Spleen (tissue), 11 donors: ENCODE measurements around the gene GLIS1. TPM values are rescaled to one million over a fixed set of nuclear protein-coding genes. Genes with fewer than 3 reads are reported as not detected.

Source experiments
- DNase-seq: peaks from one replicate; pipeline ENCODE4 v3.0.0-alpha.2; 2020
- H3K27ac ChIP-seq, 8 donors: fragments of 200-600 bp; sonication (generic) in 7 of 8; 1 replicate in 4 of 8; 2 replicates in 4 of 8; pipeline versions ENCODE4 v1.5.0 to v1.8.0; 2016 to 2021; ENCODE audit warnings: inconsistent platforms in 4 of 8, mild to moderate bottlenecking in 4 of 8, moderate library complexity in 1 of 8
- H3K27me3 ChIP-seq, 7 donors: fragments of 200-600 bp; sonication (generic) in 6 of 7; replicated peaks in 1 of 7; 1 replicate in 4 of 7; 2 replicates in 3 of 7; pipeline versions ENCODE4 v1.5.0 to v1.8.0; 2016 to 2021; ENCODE audit warnings: inconsistent platforms in 3 of 7, mild to moderate bottlenecking in 1 of 7
- H3K36me3 ChIP-seq, 6 donors: fragments of 200-600 bp; sonication (generic) in 5 of 6; 1 replicate in 4 of 6; 2 replicates in 2 of 6; pipeline versions ENCODE4 v1.5.0 to v1.8.0; 2016 to 2021; ENCODE audit warnings: inconsistent platforms in 2 of 6
- H3K4me1 ChIP-seq, 6 donors: fragments of 200-600 bp; sonication (generic) in 5 of 6; 1 replicate in 3 of 6; 2 replicates in 3 of 6; pipeline versions ENCODE4 v1.5.0 to v1.8.0; 2016 to 2021; ENCODE audit warnings: inconsistent platforms in 3 of 6
- H3K4me3 ChIP-seq, 8 donors: fragments of 200-600 bp; sonication (generic) in 7 of 8; 1 replicate in 4 of 8; 2 replicates in 4 of 8; pipeline versions ENCODE4 v1.5.0 to v1.8.0; 2016 to 2021; ENCODE audit warnings: inconsistent platforms in 4 of 8, mild to moderate bottlenecking in 4 of 8, moderate library complexity in 2 of 8
- H3K9me3 ChIP-seq, 8 donors: fragments of 200-600 bp; sonication (generic) in 7 of 8; 1 replicate in 4 of 8; 2 replicates in 4 of 8; pipeline versions ENCODE4 v1.5.0 to v1.8.0; 2016 to 2021; ENCODE audit warnings: inconsistent platforms in 4 of 8
- POLR2A ChIP-seq, 3 donors: fragments of 450-650 bp; IDR thresholded peaks; one replicate each; pipeline ENCODE4 v1.5.1; 2017; ENCODE audit warnings: antibody characterized with exemption in 3 of 3, mild to moderate bottlenecking in 1 of 3
- POLR2AphosphoS5 ChIP-seq, 3 donors: sonication (generic); formaldehyde crosslinking; IDR thresholded peaks; one replicate each; pipeline ENCODE4 v1.5.1; 2017; ENCODE audit warnings: antibody characterized with exemption in 3 of 3
- WGBS, 5 donors: extraction: QIAGEN DNeasy Blood & Tissue Kit in 3 of 5; methylation state at CpG; one replicate each; pipeline versions ENCODE4 v1.1.5 to v1.1.7; 2013 to 2018; 5-methylcytosine and 5-hydroxymethylcytosine counted together
- intact Hi-C: fragments of 100-400 bp; cut with DNase I; formaldehyde crosslinking; loops from one replicate; pipeline ENCODE4 v1.15.0; 2023; ENCODE audit warnings: low total_unique reads
- polyA plus RNA-seq, 3 donors: library from polyadenylated mRNA; stranded (reverse); fragments of 200-250 nt; gene quantifications; one replicate each; pipeline ENCODE4 v1.2.1, GENCODE V29; 2013
- total RNA-seq, 7 donors: library from RNA; depleted of rRNA in 3 of 7; stranded (reverse); fragments of >200 nt in 3 of 7; fragmentation: NEBNext Ultra II Directional in 4 of 7; extraction: Animal tissue kit (Norgen Biotek cat#: 25700) in 4 of 7; gene quantifications; one replicate each; pipeline versions ENCODE4 v1.1.0 to v1.2.1, GENCODE V29; 2016 to 2021
- TF ChIP-seq, protein P1 (sequence below), 11 experiments: fragments of 200-600 bp in 7 of 11; fragments of 450-650 bp in 4 of 11; sonication (generic) in 4 of 11; IDR thresholded peaks in 8 of 11; conservative IDR thresholded peaks in 3 of 11; 1 replicate in 7 of 11; 2 replicates in 4 of 11; pipeline versions ENCODE4 v1.4.0 to v1.8.0; 2016 to 2021; ENCODE audit warnings: antibody characterized with exemption in 11 of 11, inconsistent platforms in 4 of 11, mild to moderate bottlenecking in 1 of 11
- donor health status: healthy with polysubstance abuse.
- donor health status: DM: no; HTN: no; CAD: no; lungs with moderate emphysema.
- donor health status: DM: no; HTN: no; CAD: no.
- donor health status: Bipolar disorder and iron deficiency.
- donor health status: healthy.
- donor health status: DM: no; HTN: no; CAD: no.
- donor health status: DM: yes; HTN: yes; CAD: no.

The GLIS1 gene
- total and polyA plus RNA-seq, 10 donors: 0.04 to 0.39 (median 0.26) TPM; not detected in 5

DNA sequence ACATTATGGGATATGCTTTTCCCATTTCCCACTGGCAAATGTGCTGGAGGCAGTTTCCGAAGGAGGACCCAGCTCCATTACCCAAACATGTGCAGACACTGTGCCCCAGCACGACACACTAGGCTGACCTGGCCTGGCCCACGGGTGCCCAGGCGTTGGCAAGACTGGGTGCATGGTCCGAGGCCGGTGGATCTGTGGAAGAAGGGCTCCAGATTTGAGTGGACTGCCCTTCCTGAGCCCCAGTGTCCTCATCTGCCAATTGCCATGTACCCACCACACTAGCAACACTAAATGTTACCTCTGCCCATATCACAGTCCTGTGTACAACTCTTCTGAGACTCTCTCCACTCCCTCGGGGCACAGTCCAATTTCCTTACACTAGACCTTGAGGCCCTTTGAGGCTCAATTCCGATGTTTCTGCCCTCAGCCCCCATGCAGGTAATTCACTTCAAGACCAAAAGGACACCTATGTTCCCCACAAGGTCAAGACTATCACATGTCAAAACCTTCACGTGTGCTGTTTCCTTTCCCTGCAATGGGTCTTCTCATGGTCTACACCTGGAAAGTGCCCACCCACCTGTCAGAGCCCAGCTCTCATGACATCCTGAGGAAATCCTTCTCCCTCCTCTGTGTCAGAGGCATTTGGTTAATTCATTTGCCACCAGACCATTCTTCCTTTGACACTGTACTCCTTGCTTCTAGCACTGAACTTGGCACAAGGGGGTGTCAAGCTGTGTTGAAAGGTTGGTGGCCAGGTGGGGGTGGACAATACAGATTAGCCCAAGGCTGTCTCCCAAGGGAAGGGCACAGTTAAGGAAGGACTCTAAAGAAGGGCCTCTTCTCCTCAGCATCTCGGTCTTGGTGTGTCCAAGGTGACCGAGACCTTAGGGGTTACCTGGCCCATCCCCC lies 154.8 kb downstream of the GLIS1 start:
- intact Hi-C loops: no loop called here
- peak; percentile 68 for DNase-seq
- TF ChIP-seq POLR2AphosphoS5 (IDR thresholded peaks at IDR 0.05) (no peak), POLR2A (IDR thresholded peaks at IDR 0.05) (no peak)
- TF ChIP-seq, protein P1, sequence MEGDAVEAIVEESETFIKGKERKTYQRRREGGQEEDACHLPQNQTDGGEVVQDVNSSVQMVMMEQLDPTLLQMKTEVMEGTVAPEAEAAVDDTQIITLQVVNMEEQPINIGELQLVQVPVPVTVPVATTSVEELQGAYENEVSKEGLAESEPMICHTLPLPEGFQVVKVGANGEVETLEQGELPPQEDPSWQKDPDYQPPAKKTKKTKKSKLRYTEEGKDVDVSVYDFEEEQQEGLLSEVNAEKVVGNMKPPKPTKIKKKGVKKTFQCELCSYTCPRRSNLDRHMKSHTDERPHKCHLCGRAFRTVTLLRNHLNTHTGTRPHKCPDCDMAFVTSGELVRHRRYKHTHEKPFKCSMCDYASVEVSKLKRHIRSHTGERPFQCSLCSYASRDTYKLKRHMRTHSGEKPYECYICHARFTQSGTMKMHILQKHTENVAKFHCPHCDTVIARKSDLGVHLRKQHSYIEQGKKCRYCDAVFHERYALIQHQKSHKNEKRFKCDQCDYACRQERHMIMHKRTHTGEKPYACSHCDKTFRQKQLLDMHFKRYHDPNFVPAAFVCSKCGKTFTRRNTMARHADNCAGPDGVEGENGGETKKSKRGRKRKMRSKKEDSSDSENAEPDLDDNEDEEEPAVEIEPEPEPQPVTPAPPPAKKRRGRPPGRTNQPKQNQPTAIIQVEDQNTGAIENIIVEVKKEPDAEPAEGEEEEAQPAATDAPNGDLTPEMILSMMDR (IDR thresholded peaks at IDR 0.05 in 8 of 11, conservative IDR thresholded peaks at IDR 0.05 in 3 of 11): no peak
- Histone ChIP-seq H3K27ac (no peak overlapping the region), H3K36me3 (no peaks in the 10 kb centered on the region), H3K9me3 (no peaks in the 10 kb centered on the region), H3K27me3 (no peaks in the 10 kb centered on the region), H3K4me3 (no peak overlapping the region), H3K4me1 (peaks cover 0 to 39% (median 5%) of the 10 kb centered on the region in 6 donors)
- WGBS, 5 donors: 81 to 92% (median 86%) methylated on average over 11 of the region's 11 CpGs

DNA sequence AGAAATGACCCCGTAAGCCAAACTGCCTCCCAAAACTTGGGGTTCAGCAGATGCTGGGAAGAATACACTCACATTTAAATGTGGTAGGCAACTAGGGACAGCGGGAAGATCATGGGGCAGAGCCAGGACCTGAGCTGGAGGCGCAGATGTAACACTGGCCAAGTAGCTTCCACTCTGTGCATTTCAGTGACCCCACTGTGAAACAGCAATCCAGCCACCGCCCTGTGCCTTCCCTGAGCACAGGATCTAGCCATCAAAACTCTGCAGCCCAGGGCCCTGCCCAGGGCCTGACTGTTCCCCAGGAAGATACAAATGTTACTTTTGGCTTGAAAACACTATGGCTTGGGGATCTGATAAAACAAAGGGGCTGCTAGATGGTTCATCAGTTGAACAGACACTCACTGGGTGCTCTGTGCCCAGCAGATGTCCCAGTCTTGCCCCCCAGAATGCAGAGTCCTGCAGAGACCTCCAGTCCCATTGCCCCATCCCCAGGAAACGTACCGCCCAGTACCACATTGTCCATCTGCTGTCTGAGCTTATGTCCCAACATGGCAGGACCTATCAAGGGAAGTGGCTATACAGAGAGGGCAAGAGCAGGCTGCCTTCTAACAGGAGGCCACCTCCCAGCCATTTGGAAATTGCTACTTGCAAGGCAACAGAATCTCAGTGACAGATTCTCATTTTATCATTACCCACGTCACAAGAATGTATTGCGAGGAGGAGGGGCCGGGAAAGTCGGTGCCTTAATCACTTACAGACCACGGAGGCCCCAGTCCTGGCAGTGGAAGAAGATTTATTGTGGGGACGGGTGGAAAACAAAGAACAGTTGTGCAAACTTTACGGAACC lies 155.7 kb downstream of the GLIS1 start:
- Histone ChIP-seq H3K36me3 (no peaks in the 10 kb centered on the region), H3K4me3 (no peak overlapping the region), H3K9me3 (no peaks in the 10 kb centered on the region), H3K27me3 (no peaks in the 10 kb centered on the region), H3K4me1 (peaks cover 0 to 39% (median 5%) of the 10 kb centered on the region in 6 donors), H3K27ac (no peak overlapping the region)
- intact Hi-C loops: no loop called here
- TF ChIP-seq POLR2A (IDR thresholded peaks at IDR 0.05): no peak
- TF ChIP-seq, protein P1 (IDR thresholded peaks at IDR 0.05 in 8 of 11, conservative IDR thresholded peaks at IDR 0.05 in 3 of 11): no peak
- DNase-seq: peak; percentile 37
- 86 to 93% (median 90%) methylated on average over 11 to 13 of the region's 13 CpGs for WGBS, 5 donors

DNA sequence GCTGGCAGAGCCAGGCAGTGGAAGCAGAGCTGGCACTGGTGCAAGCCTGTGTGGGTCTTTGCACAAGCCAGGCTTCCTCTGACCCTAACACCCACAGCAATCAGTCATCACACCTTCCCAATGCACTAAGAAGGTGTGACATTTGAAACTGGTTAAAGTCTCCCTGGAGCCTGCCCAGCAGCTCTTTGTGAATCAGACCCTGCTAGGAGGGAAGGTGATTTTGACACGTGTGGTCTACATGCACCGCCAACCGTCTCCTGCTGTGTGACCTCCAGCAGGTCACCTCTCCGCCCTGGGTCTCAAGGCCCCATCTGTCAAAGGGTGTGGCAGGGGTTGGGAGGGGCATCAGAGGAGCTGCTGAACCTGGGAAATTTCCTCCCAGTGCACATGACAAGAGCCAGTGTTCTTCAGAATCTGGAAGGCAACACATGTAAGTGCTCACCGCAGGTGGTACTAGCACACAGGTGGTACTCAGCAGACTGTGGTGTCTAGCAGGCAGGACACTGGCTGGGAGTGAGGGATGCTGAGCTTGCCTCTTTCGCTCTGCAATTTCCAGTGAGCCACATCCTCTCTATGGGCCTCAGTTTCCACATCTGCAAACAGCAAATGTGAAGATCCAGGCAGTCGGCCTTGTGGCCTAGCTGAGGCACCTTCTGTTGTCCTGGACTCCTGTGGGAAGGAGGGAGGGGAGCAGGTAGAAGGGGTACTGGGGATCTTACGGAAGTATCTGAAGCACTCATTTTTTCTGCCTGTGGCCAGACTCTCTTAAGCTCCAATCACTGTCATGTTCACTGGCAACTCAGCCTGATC lies 156.5 kb downstream of the GLIS1 start:
- no peak overlapping the region for H3K27ac ChIP-seq
- H3K9me3 ChIP-seq: no peaks in the 10 kb centered on the region
- DNase-seq: peak; percentile 76
- H3K27me3 ChIP-seq: no peaks in the 10 kb centered on the region
- WGBS, 5 donors: 74 to 84% (median 75%) methylated on average over 7 to 8 of the region's 8 CpGs
- peaks cover 0 to 39% (median 5%) of the 10 kb centered on the region in 6 donors for H3K4me1 ChIP-seq
- H3K4me3 ChIP-seq: no peak overlapping the region
- intact Hi-C loops: no loop called here
- no peaks in the 10 kb centered on the region for H3K36me3 ChIP-seq
- no peak for TF ChIP-seq POLR2A (IDR thresholded peaks at IDR 0.05)
- peak in 1 of 3 donors; percentile 8 for TF ChIP-seq POLR2AphosphoS5 (IDR thresholded peaks at IDR 0.05)
- TF ChIP-seq, protein P1 (IDR thresholded peaks at IDR 0.05 in 8 of 11, conservative IDR thresholded peaks at IDR 0.05 in 3 of 11): no peak
